Fibroblast of the aortic adventitia (primary cell): ENCODE measurements around the gene PCF11. TPM values are rescaled to one million over a fixed set of nuclear protein-coding genes. Genes with fewer than 3 reads are reported as not detected.
A peak's percentile ranks its signal among the peaks of the same experiment; 100 is the strongest.

Source experiments
- DNase-seq: peaks from one replicate; pipeline ENCODE4 v3.0.0-alpha.2; 2010; ENCODE audit warnings: low read depth
- H3K4me3 ChIP-seq: 2 replicates; pipeline ENCODE4 v1.5.1; 2011; ENCODE audit warnings: low read depth, mild to moderate bottlenecking, control low read depth, low read length, moderate library complexity
- CTCF ChIP-seq: IDR thresholded peaks from 2 replicates; pipeline ENCODE4 v1.5.1; 2011; ENCODE audit warnings: mild to moderate bottlenecking, low read length, control low read depth, inconsistent platforms; ENCODE audit not compliant: insufficient read depth
- total RNA-seq: library from RNA; depleted of rRNA; stranded (reverse); fragments of >200 nt; gene quantifications from 2 replicates; pipeline ENCODE4 v1.2.3, GENCODE V29; 2012; ENCODE audit warnings: low replicate concordance

The PCF11 gene
- total RNA-seq, 1 donor, result 47.7 TPM

GRCh38 chr11:83191986-83192385 lies 35.1 kb downstream of the PCF11 start:
- DNase-seq, result no peak
- peak overlapping the region; percentile 90 for H3K4me3 ChIP-seq
- no peak for TF ChIP-seq CTCF

- TF ChIP-seq CTCF, result no peak
- peak; percentile 19 for DNase-seq
- H3K4me3 ChIP-seq, result peak overlapping the region; percentile 90
Observed at GRCh38 chr11:83192606-83193245, 35.8 kb downstream of the PCF11 start.

- peak; percentile 94 for DNase-seq
- H3K4me3 ChIP-seq, result peak within 1 kb of the TSS; percentile 90
- TF ChIP-seq CTCF, result no peak
Observed at GRCh38 chr11:83193315-83194280, 36.7 kb downstream of the PCF11 start, which contains the start of gene ANKRD42. Gene ANKRD42, plus strand, starts transcription at chr11:83193712. Its CDS starts 959 bp downstream, at chr11:83194671.

- no peak for TF ChIP-seq CTCF
- DNase-seq, result peak; percentile 68
- peak overlapping the region; percentile 90 for H3K4me3 ChIP-seq
Observed at GRCh38 chr11:83194281-83195142, 37.6 kb downstream of the PCF11 start.

GRCh38 chr11:83195143-83195466 lies 38.2 kb downstream of the PCF11 start:
- DNase-seq, result no peak
- TF ChIP-seq CTCF, result no peak
- H3K4me3 ChIP-seq, result peak overlapping the region; percentile 90

GRCh38 chr11:83195649-83196048 lies 38.7 kb downstream of the PCF11 start:
- no peak for TF ChIP-seq CTCF
- H3K4me3 ChIP-seq, result peak overlapping the region; percentile 90

More at GRCh38 chr11:83195649-83196048, 38.7 kb downstream of the PCF11 start:
- no peak for DNase-seq
